ENCODE results near the gene OLFM2. TPM values are rescaled to one million over a fixed set of nuclear protein-coding genes. Genes with fewer than 3 reads are reported as not detected.

The OLFM2 gene
- total and polyA plus RNA-seq, 2 of the 4 experiments (the other 2 are of a cell fraction), result 2.7 to 5.1 TPM

- no peak for TF ChIP-seq CTCF (conservative IDR thresholded peaks at IDR 0.05; ENCODE audit: low read depth, low read length)
Observed at GRCh38 chr19:9909251-9909650, 27.1 kb downstream of the OLFM2 start (continued).

GRCh38 chr19:9906475-9907087, 29.7 kb downstream of the OLFM2 start:
- no peak overlapping the region for H3K9ac ChIP-seq (ENCODE audit: low read depth, low read length)
- no peak overlapping the region for H3K23ac ChIP-seq (ENCODE audit: low read depth, low read length)
- intact Hi-C loops (cut with micrococcal nuclease) (no loop called here), dilution Hi-C loops (cut with HindIII; ENCODE audit: low sequenced_read_pairs, unreplicated experiment) (no loop called here), in situ Hi-C loops (cut with MboI; ENCODE audit: low sequenced_read_pairs) (no loop called here)
- 0 out of 2 replicates have a peak, but pooled peaks cover 3% of the 10 kb centered on the region for H3K9me1 ChIP-seq (ENCODE audit: insufficient read depth, low read length)
- H3K18ac ChIP-seq (ENCODE audit: low read depth, low read length), result no peak overlapping the region
- peak; percentile 53 for ATAC-seq (ENCODE audit: low read depth)
- no peak overlapping the region for H2BK120ac ChIP-seq (ENCODE audit: low read depth, low read length)
- H3K4me3 ChIP-seq (ENCODE audit: insufficient read depth, low read depth, low read length), result no peak overlapping the region
- no peak overlapping the region for H2BK15ac ChIP-seq (ENCODE audit: low read depth, low read length)
- no peaks in the 10 kb centered on the region for H3K36me3 ChIP-seq (ENCODE audit: control insufficient read depth, insufficient read depth, low read length)
- DNase-seq, result no peak
- H3K4me2 ChIP-seq (ENCODE audit: low read depth, low read length), result no peak overlapping the region
- H3K79me1 ChIP-seq (ENCODE audit: low read depth in 1 of 2, low read length in 2 of 2), result no peaks in the 10 kb centered on the region
- no peak overlapping the region for H2AK9ac ChIP-seq (replicated peaks; ENCODE audit: low read depth, low read length, poor library complexity)
- H2AK5ac ChIP-seq (ENCODE audit: low read depth, low read length), result no peak overlapping the region
- H3K4ac ChIP-seq (ENCODE audit: low read depth, low read length), result no peak overlapping the region
- no TSS peak for BruUV-seq (replicated peaks)
- ChIA-PET CTCF (no interaction called here), POLR2A (ENCODE audit: unreplicated experiment) (no interaction called here)
- 35% methylated on average over 5 of the region's 16 CpGs; no CpG with 5 or more reads in 1 of the 2 experiments for WGBS, 2 experiments (ENCODE audit: extremely low coverage in 2 of 2, insufficient read length in 1 of 2)
- H2BK5ac ChIP-seq (ENCODE audit: low read depth, low read length, poor library complexity, severe bottlenecking), result no peak overlapping the region
- no peak overlapping the region for H3K27ac ChIP-seq (ENCODE audit: insufficient read depth, low read length)
- TF ChIP-seq ELK1 (IDR thresholded peaks at IDR 0.05; ENCODE audit: borderline replicate concordance, low read depth, low read length) (no peak), MAZ (IDR thresholded peaks at IDR 0.05; ENCODE audit: borderline replicate concordance, low read depth, low read length) (no peak), MXI1 (IDR thresholded peaks at IDR 0.05; ENCODE audit: borderline replicate concordance, low read depth, low read length) (no peak), CTCF (conservative IDR thresholded peaks at IDR 0.05; ENCODE audit: low read depth, low read length) (no peak), CEBPB (IDR thresholded peaks at IDR 0.05; ENCODE audit: low read depth, low read length) (no peak), RFX5 (IDR thresholded peaks at IDR 0.05; ENCODE audit: low read depth, low read length) (no peak), MAFK (IDR thresholded peaks at IDR 0.05; ENCODE audit: low read depth, low read length) (no peak)
- no peak overlapping the region for H3K14ac ChIP-seq (replicated peaks; ENCODE audit: low read depth, low read length)
- no peaks in the 10 kb centered on the region for H3K4me1 ChIP-seq (ENCODE audit: control insufficient read depth, insufficient read depth, low read length)
- no peaks in the 10 kb centered on the region; the same call in 1 of the 2 replicates for H4K20me1 ChIP-seq (ENCODE audit: insufficient read depth, low read length)
- H3K27me3 ChIP-seq (ENCODE audit: control insufficient read depth, insufficient read depth, low read length), result peaks cover 1% of the 10 kb centered on the region; the same call in 1 of the 2 replicates
- no peaks in the 10 kb centered on the region for H3K9me3 ChIP-seq (ENCODE audit: control insufficient read depth, insufficient read depth, low read length)
- no peak overlapping the region for H2BK20ac ChIP-seq (ENCODE audit: low read depth, low read length)
- no peak overlapping the region for H4K5ac ChIP-seq (ENCODE audit: low read depth, low read length)
- H2AFZ ChIP-seq (replicated peaks; ENCODE audit: low read length, poor library complexity), result no peak overlapping the region
- H4K91ac ChIP-seq (ENCODE audit: insufficient read depth, low read depth, low read length), result no peak overlapping the region
- H4K8ac ChIP-seq (ENCODE audit: low read depth in 2 of 2, low read length in 2 of 2), result no peak overlapping the region
- H3K56ac ChIP-seq (ENCODE audit: extremely low read depth, insufficient read depth, low read length), result no peak overlapping the region
